Measurements from ENCODE around the gene ABCC8. TPM values are rescaled to one million over a fixed set of nuclear protein-coding genes. Genes with fewer than 3 reads are reported as not detected.

ABCC8 gene
- polyA plus RNA-seq, 1 experiment, result not detected

- no peak for TF ChIP-seq CTCF (IDR thresholded peaks at IDR 0.05; ENCODE audit: low read depth, low read length)
- no peak for DNase-seq (ENCODE audit: low read depth, low spot score)
- ChIA-PET CTCF (no interaction called here), POLR2A (no interaction called here)
- Histone ChIP-seq H3K27ac (ENCODE audit: low read depth, low read length) (no peak overlapping the region), H3K4me3 (ENCODE audit: low read depth, low read length) (no peak overlapping the region), H3K27me3 (ENCODE audit: control insufficient read depth, insufficient read depth, low read length) (peaks cover 6% of the 10 kb centered on the region), H3K9me3 (ENCODE audit: control insufficient read depth, insufficient read depth, low read length) (no peaks in the 10 kb centered on the region)
Observed at GRCh38 chr11:17483505-17483904, 6.9 kb upstream of the ABCC8 start.

- CTCF ChIA-PET, result no interaction called here
Observed at GRCh38 chr11:17481905-17482304, 5.3 kb upstream of the ABCC8 start.

GRCh38 chr11:17479284-17480214 lies 2.9 kb upstream of the ABCC8 start:
- Histone ChIP-seq H3K4me3 (ENCODE audit: low read depth, low read length) (no peak overlapping the region), H3K9me3 (ENCODE audit: control insufficient read depth, insufficient read depth, low read length) (no peaks in the 10 kb centered on the region), H3K27ac (ENCODE audit: low read depth, low read length) (no peak overlapping the region), H3K27me3 (ENCODE audit: control insufficient read depth, insufficient read depth, low read length) (peaks cover 32% of the 10 kb centered on the region)
- TF ChIP-seq CTCF (IDR thresholded peaks at IDR 0.05; ENCODE audit: low read depth, low read length), result no peak
- CTCF ChIA-PET, result no interaction called here
- no peak for DNase-seq (ENCODE audit: low read depth, low spot score)
- POLR2A ChIA-PET, result interaction anchor here (0.5 kb wide), 1 partner anchor 179 kb away, joined by 5 read pairs; no protein-coding TSS in a partner anchor

More at GRCh38 chr11:17481905-17482304, 5.3 kb upstream of the ABCC8 start:
- DNase-seq (ENCODE audit: low read depth, low spot score), result no peak
- Histone ChIP-seq H3K4me3 (ENCODE audit: low read depth, low read length) (no peak overlapping the region), H3K27ac (ENCODE audit: low read depth, low read length) (no peak overlapping the region), H3K9me3 (ENCODE audit: control insufficient read depth, insufficient read depth, low read length) (no peaks in the 10 kb centered on the region), H3K27me3 (ENCODE audit: control insufficient read depth, insufficient read depth, low read length) (peaks cover 18% of the 10 kb centered on the region)
- TF ChIP-seq CTCF (IDR thresholded peaks at IDR 0.05; ENCODE audit: low read depth, low read length), result no peak
- POLR2A ChIA-PET, result no interaction called here

- peaks cover 36% of the 10 kb centered on the region for H3K27me3 ChIP-seq (ENCODE audit: control insufficient read depth, insufficient read depth, low read length)
- DNase-seq (ENCODE audit: low read depth, low spot score), result no peak
- CTCF ChIA-PET, result no interaction called here
- no peak overlapping the region for H3K4me3 ChIP-seq (ENCODE audit: low read depth, low read length)
- POLR2A ChIA-PET, result no interaction called here
- no peaks in the 10 kb centered on the region for H3K9me3 ChIP-seq (ENCODE audit: control insufficient read depth, insufficient read depth, low read length)
- no peak overlapping the region for H3K27ac ChIP-seq (ENCODE audit: low read depth, low read length)
- no peak for TF ChIP-seq CTCF (IDR thresholded peaks at IDR 0.05; ENCODE audit: low read depth, low read length)
Observed at GRCh38 chr11:17478070-17478469, 1.4 kb upstream of the ABCC8 start.

GRCh38 chr11:17477361-17477760 lies 716 bp upstream of the ABCC8 start:
- H3K27ac ChIP-seq (ENCODE audit: low read depth, low read length), result no peak overlapping the region
- no peak for DNase-seq (ENCODE audit: low read depth, low spot score)
- H3K4me3 ChIP-seq (ENCODE audit: low read depth, low read length), result no peak overlapping the region
- peaks cover 34% of the 10 kb centered on the region for H3K27me3 ChIP-seq (ENCODE audit: control insufficient read depth, insufficient read depth, low read length)
- no peaks in the 10 kb centered on the region for H3K9me3 ChIP-seq (ENCODE audit: control insufficient read depth, insufficient read depth, low read length)
- POLR2A ChIA-PET, result no interaction called here
- CTCF ChIA-PET, result no interaction called here
- TF ChIP-seq CTCF (IDR thresholded peaks at IDR 0.05; ENCODE audit: low read depth, low read length), result no peak

Data from AG04450 (cell line).